ENCODE measurements around the gene LUC7L3.
"Not testable (repeated sequence)": the region's sequence is repeated elsewhere in the genome, so short reads cannot be mapped to it uniquely, and the experiment has no call there.

GRCh38 chr17:50709053-50709452 is 10.3 kb upstream of the LUC7L3 start:
- not testable (repeated sequence) for TF ChIP-seq CTCF (IDR thresholded peaks at IDR 0.05; ENCODE audit: low read length); EZH2 (IDR thresholded peaks at IDR 0.05; ENCODE audit: borderline replicate concordance, low read length)

Data from OCI-LY1 (cell line).